Measurements from ENCODE around the gene C22orf39.
A peak's percentile ranks its signal among the peaks of the same experiment; 100 is the strongest.
"Not testable (repeated sequence)": the region's sequence is repeated elsewhere in the genome, so short reads cannot be mapped to it uniquely, and the experiment has no call there.

Gene C22orf39

DNA sequence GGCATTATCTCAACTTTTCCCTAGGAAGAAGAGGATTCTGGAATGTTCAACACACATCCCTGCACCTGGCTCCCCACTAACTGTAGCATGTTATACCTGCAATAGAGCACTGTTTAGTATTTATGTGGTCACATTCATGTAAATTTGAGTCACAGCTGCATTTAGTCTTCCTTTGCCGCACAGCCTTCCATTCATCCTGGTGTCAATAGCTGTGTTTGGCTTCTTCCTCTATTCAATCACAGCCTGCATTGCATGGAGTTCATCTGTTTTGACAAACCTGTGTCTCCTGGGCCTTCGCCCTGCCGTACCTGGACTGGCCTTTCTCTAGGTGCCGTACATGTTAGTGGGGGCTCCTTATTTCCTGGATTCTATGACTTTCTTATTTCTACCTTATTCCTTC, 4.1 kb upstream of the C22orf39 start:
- TF ChIP-seq Cebpa-rat (IDR thresholded peaks at IDR 0.05): no peak
- Histone ChIP-seq H4K20me1 (peaks cover 0 to 34% (median 4%) of the 10 kb centered on the region in 11 experiments; a peak in 12 of 22 replicates), H3K9ac (no peak overlapping the region), H3K27ac (no peak overlapping the region), H3K27me3 (no peaks in the 10 kb centered on the region), H3K4me1 (peaks cover 12 to 31% (median 19%) of the 10 kb centered on the region in 10 experiments), H3K4me3 (no peak overlapping the region), H3K36me3 (peaks cover 63 to 80% (median 75%) of the 10 kb centered on the region in 11 experiments), H3K9me3 (replicated peaks in 1 of 11) (no peaks in the 10 kb centered on the region), H3K4me2 (no peak overlapping the region)

- Histone ChIP-seq H3K27ac (no peak overlapping the region), H4K20me1 (peaks cover 0 to 34% (median 14%) of the 10 kb centered on the region in 11 experiments; a peak in 16 of 22 replicates), H3K36me3 (peaks cover 53 to 78% (median 65%) of the 10 kb centered on the region in 11 experiments), H3K4me2 (no peak overlapping the region), H3K4me1 (peaks cover 22 to 31% (median 28%) of the 10 kb centered on the region in 10 experiments), H3K4me3 (no peak overlapping the region), H3K9me3 (replicated peaks in 1 of 11) (no peaks in the 10 kb centered on the region), H3K27me3 (no peaks in the 10 kb centered on the region), H3K9ac (no peak overlapping the region)
- TF ChIP-seq Cebpa-rat (IDR thresholded peaks at IDR 0.05): no peak
Observed at GRCh38 chr22:19450363-19451175, 3.1 kb upstream of the C22orf39 start.

DNA sequence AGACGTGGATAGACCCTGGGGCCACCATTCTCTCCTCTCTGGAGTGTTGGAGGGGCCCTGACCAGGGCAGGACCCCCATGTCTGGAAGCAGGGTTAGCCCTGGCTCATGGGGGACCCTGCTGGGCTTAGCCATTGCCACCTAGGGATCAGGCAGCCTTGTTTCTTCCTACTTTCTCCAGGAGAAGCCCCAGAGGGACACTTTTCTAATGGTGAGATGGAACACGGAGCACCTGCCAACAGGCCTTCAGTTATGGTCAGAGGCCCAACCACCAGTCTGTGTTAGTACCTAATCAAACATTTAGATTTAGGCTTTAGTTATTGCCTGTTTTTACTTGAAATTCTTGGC, 1.9 kb upstream of the C22orf39 start:
- H3K27ac ChIP-seq: no peak overlapping the region
- H3K4me1 ChIP-seq: peaks cover 31 to 38% (median 33%) of the 10 kb centered on the region in 10 experiments
- no peak overlapping the region for H3K4me3 ChIP-seq
- H3K27me3 ChIP-seq: no peaks in the 10 kb centered on the region
- H3K4me2 ChIP-seq: peak overlapping the region in 7 of 11 experiments; percentile 80 to 99 (median 96); a peak in 8 of 22 replicates
- no peak for TF ChIP-seq Cebpa-rat (IDR thresholded peaks at IDR 0.05)
- peaks cover 48 to 78% (median 61%) of the 10 kb centered on the region in 11 experiments for H3K36me3 ChIP-seq
- H3K9me3 ChIP-seq (replicated peaks in 1 of 11): no peaks in the 10 kb centered on the region
- H4K20me1 ChIP-seq: peaks cover 5 to 38% (median 26%) of the 10 kb centered on the region in 11 experiments; a peak in 20 of 22 replicates
- H3K9ac ChIP-seq: no peak overlapping the region

GRCh38 chr22:19448739-19449421, 1.4 kb upstream of the C22orf39 start:
- H3K4me3 ChIP-seq: peak overlapping the region in 8 of 10 experiments; percentile 90 to 98 (median 96); a peak in 14 of 20 replicates
- H3K27me3 ChIP-seq: no peaks in the 10 kb centered on the region
- H3K4me1 ChIP-seq: peaks cover 32 to 38% (median 34%) of the 10 kb centered on the region in 10 experiments
- H4K20me1 ChIP-seq: peaks cover 10 to 40% (median 31%) of the 10 kb centered on the region in 11 experiments; a peak in 21 of 22 replicates
- H3K27ac ChIP-seq: peak overlapping the region in 1 of 11 experiments; percentile 91; a peak in 2 of 22 replicates
- H3K4me2 ChIP-seq: peak overlapping the region; percentile 80 to 99 (median 93)
- no peaks in the 10 kb centered on the region for H3K9me3 ChIP-seq (replicated peaks in 1 of 11)
- no peak for TF ChIP-seq Cebpa-rat (IDR thresholded peaks at IDR 0.05)
- peak overlapping the region in 6 of 11 experiments; percentile 88 to 97 (median 96); a peak in 8 of 22 replicates for H3K9ac ChIP-seq
- peaks cover 48 to 78% (median 61%) of the 10 kb centered on the region in 11 experiments for H3K36me3 ChIP-seq

DNA sequence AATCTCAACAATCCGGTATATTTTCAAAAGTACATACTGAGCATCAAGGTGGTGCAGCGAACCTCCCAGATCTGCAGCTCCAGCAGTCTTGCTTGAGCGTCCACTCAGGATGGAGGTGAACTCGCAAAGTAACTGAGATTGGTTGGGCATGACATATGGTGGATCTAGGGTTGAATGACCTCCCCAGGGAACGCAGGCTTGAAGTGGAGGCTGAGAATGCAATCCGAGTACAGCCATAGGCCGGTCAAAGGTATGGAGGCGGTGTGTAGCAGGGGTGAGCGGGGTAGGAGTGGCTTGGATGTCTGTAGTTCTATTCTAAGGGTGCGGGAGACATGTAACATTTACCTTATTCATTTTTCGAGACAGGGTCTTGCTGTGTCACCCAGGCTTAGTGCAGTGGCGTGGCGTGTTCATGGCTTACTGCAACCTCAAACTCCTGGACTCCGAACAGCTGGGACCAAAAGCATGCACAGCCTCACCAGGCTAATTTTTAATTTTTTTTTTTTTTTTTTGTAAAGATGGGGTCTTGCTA, 631 bp upstream of the C22orf39 start:
- TF ChIP-seq Cebpa-rat (IDR thresholded peaks at IDR 0.05): no peak
- H3K4me2 ChIP-seq: peak overlapping the region; percentile 80 to 99 (median 93)
- peaks cover 48 to 78% (median 60%) of the 10 kb centered on the region in 11 experiments for H3K36me3 ChIP-seq
- H3K9ac ChIP-seq: peak overlapping the region; percentile 88 to 97 (median 95)
- H3K4me3 ChIP-seq: peak overlapping the region; percentile 84 to 98 (median 94)
- H3K4me1 ChIP-seq: peaks cover 32 to 38% (median 34%) of the 10 kb centered on the region in 10 experiments
- H3K27me3 ChIP-seq: no peaks in the 10 kb centered on the region
- peaks cover 18 to 47% (median 38%) of the 10 kb centered on the region in 11 experiments; a peak in 21 of 22 replicates for H4K20me1 ChIP-seq
- H3K27ac ChIP-seq: peak overlapping the region; percentile 79 to 94 (median 92); a peak in 21 of 22 replicates
- H3K9me3 ChIP-seq (replicated peaks in 1 of 11): no peaks in the 10 kb centered on the region

GRCh38 chr22:19446603-19447329, 745 bp downstream of the C22orf39 start:
- Histone ChIP-seq H3K4me1 (peaks cover 32 to 38% (median 34%) of the 10 kb centered on the region in 10 experiments), H3K4me3 (peak overlapping the region; percentile 84 to 98 (median 94)), H3K27me3 (no peaks in the 10 kb centered on the region), H3K9ac (peak overlapping the region; percentile 88 to 97 (median 95)), H3K36me3 (peaks cover 48 to 78% (median 60%) of the 10 kb centered on the region in 11 experiments), H3K4me2 (peak overlapping the region; percentile 80 to 99 (median 96)), H3K9me3 (replicated peaks in 1 of 11) (no peaks in the 10 kb centered on the region), H3K27ac (peak overlapping the region; percentile 79 to 94 (median 92)), H4K20me1 (peaks cover 31 to 60% (median 51%) of the 10 kb centered on the region in 11 experiments; a peak in 21 of 22 replicates)
- TF ChIP-seq Cebpa-rat (IDR thresholded peaks at IDR 0.05): no peak

- H3K9me3 ChIP-seq (replicated peaks in 1 of 11); H3K27me3 ChIP-seq; H3K27ac ChIP-seq: not testable (repeated sequence)
- Histone ChIP-seq H3K9ac (peak overlapping the region in 4 of 11 experiments; percentile 18 to 96 (median 59); a peak in 4 of 22 replicates), H3K4me1 (peaks cover 32 to 38% (median 34%) of the 10 kb centered on the region in 10 experiments), H3K4me2 (peak overlapping the region; percentile 80 to 99 (median 96); a peak in 20 of 22 replicates), H3K36me3 (peaks cover 48 to 78% (median 58%) of the 10 kb centered on the region in 11 experiments), H4K20me1 (peaks cover 39 to 66% (median 64%) of the 10 kb centered on the region in 11 experiments; a peak in 21 of 22 replicates), H3K4me3 (0 out of 20 replicates have a peak overlapping the region, but pooled peaks of 4 of the 10 experiments have one; percentile 3 to 97 (median 94))
Observed at GRCh38 chr22:19445279-19445982, 2.1 kb downstream of the C22orf39 start.

Measured in BLaER1 treated with 17β-estradiol and CSF1 and Interleukin-3, amounts not matched to agents 10 nM and 100 nM (cell line).